ENCODE data around the gene NAV2. TPM values are rescaled to one million over a fixed set of nuclear protein-coding genes. Genes with fewer than 3 reads are reported as not detected.

NAV2 gene
- total and polyA plus RNA-seq, 2 experiments from 2014 or later: 26.0 to 45.0 TPM

DNA sequence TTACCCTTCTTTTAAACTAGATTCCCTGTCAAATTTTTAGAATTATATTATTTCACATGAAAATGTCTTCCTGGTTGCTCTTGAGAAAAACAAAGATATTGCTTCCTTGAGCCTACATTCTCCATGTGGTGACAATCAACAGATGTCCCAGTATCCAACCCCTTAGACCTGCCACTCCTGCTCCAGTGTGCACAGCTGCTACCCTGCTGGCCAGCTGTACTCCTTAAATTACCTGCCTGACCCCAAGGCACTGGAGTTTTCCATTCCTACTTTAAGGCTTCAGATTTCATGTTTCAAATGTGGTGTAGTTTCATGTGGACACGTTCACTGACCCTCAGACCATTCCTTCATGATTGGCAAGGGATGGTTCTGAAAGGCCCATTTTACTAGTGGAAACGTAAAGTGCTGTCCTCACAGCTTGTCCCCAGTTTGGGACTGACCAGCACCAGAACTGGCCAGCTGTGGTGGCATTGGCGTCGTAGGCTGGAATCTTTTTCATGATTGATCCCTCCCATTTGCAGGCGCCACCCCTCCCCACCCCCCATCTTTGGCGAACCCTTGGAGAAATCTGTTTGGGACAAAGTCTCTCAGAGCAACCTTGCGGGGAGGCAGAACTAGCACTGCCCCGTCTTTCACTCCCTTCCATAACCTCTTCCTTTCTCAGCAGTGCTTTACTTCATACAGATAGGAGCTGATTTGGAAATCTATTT, 324.1 kb downstream of the NAV2 start:
- Histone ChIP-seq H3K9me2 (ENCODE audit: insufficient read depth) (no peaks in the 10 kb centered on the region), H4K20me1 (replicated peaks; ENCODE audit: insufficient read depth) (no peaks in the 10 kb centered on the region), H3K36me3 (ENCODE audit: insufficient read depth) (0 out of 2 replicates have a peak, but pooled peaks cover 6% of the 10 kb centered on the region), H3K27ac (ENCODE audit: low read depth) (0 out of 2 replicates have a peak overlapping the region, but pooled peaks have one; percentile 10), H3K4me2 (no peak overlapping the region), H3K4me3 (no peak overlapping the region), H3K4me1 (ENCODE audit: insufficient read depth) (peaks cover 42% of the 10 kb centered on the region), H3K27me3 (ENCODE audit: insufficient read depth) (no peaks in the 10 kb centered on the region), H2AFZ (no peak overlapping the region), H3K79me2 (replicated peaks; ENCODE audit: insufficient read depth) (peaks cover 29% of the 10 kb centered on the region), H3F3A (replicated peaks; ENCODE audit: low read depth) (no peaks in the 10 kb centered on the region)
- ATAC-seq: no peak
- peaks cover 57% of the 10 kb centered on the region for H3K36me3 Mint-ChIP-seq (ENCODE audit: low read depth)
- H3K4me1 Mint-ChIP-seq: peaks cover 77% of the 10 kb centered on the region
- peak overlapping the region; percentile 25; the same call in 1 of the 2 replicates for H3K27ac Mint-ChIP-seq
- no peak for DNase-seq (ENCODE audit: low spot score)
- peaks cover 14% of the 10 kb centered on the region for H3K27me3 Mint-ChIP-seq (ENCODE audit: insufficient read depth, low read depth, poor library complexity)
- TF ChIP-seq CREB1 (CRISPR knock-in tag; IDR thresholded peaks at IDR 0.05; ENCODE audit: low read depth) (no peak), EZH2 (IDR thresholded peaks at IDR 0.05; ENCODE audit: low read depth, unreplicated experiment) (no peak), STAT1 (IDR thresholded peaks at IDR 0.05; ENCODE audit: unreplicated experiment) (no peak), NANOG (IDR thresholded peaks at IDR 0.05; ENCODE audit: borderline replicate concordance) (no peak)
- TF ChIP-seq, protein P1, sequence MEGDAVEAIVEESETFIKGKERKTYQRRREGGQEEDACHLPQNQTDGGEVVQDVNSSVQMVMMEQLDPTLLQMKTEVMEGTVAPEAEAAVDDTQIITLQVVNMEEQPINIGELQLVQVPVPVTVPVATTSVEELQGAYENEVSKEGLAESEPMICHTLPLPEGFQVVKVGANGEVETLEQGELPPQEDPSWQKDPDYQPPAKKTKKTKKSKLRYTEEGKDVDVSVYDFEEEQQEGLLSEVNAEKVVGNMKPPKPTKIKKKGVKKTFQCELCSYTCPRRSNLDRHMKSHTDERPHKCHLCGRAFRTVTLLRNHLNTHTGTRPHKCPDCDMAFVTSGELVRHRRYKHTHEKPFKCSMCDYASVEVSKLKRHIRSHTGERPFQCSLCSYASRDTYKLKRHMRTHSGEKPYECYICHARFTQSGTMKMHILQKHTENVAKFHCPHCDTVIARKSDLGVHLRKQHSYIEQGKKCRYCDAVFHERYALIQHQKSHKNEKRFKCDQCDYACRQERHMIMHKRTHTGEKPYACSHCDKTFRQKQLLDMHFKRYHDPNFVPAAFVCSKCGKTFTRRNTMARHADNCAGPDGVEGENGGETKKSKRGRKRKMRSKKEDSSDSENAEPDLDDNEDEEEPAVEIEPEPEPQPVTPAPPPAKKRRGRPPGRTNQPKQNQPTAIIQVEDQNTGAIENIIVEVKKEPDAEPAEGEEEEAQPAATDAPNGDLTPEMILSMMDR (conservative IDR thresholded peaks at IDR 0.05; ENCODE audit: low read depth in 2 of 2): no peak
- TF ChIP-seq, protein P2, sequence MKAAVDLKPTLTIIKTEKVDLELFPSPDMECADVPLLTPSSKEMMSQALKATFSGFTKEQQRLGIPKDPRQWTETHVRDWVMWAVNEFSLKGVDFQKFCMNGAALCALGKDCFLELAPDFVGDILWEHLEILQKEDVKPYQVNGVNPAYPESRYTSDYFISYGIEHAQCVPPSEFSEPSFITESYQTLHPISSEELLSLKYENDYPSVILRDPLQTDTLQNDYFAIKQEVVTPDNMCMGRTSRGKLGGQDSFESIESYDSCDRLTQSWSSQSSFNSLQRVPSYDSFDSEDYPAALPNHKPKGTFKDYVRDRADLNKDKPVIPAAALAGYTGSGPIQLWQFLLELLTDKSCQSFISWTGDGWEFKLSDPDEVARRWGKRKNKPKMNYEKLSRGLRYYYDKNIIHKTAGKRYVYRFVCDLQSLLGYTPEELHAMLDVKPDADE (IDR thresholded peaks at IDR 0.05): no peak
- no peak overlapping the region for H3K4me3 Mint-ChIP-seq
- H3K9me3 Mint-ChIP-seq: no peaks in the 10 kb centered on the region; the same call in 2 of the 3 replicates

DNA sequence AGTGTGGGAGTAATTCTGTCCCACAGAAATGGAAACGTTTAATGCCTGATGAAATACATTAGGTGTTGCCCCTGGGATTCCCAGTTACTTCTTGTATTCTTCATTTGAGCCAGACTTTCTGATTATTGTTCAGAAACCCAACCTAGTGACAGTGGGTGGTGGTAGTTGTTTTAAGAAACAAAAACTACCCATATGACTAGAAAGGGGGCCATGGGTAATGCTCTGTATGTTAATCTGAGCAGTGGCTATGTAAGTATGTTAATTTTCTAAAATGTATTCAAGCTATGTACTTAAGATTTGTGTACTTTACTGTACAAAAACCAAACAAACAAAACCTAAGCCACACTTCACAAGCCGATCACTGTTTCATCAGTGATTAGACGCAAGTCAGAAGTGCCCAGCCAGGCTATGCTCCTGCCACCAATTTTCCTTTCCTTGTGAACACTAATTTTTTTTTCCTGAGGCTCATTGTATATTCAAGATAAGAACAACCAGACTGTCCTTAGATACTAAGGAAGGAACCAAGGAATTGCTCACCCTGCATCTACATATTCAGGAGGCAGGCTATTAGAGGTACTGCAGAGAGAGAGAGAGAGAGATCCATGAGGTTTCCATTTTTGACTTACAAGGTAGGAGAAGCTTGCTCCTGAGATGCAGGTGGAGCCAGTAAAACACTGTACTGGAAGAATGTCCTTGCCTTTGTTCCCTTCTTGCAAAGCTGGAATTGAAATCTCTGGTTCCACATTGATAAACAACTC, 324.9 kb downstream of the NAV2 start:
- ATAC-seq (peak; percentile 29; the same call in 2 of the 3 replicates), DNase-seq (ENCODE audit: low spot score) (peak; percentile 37)
- Histone ChIP-seq H3K27me3 (ENCODE audit: insufficient read depth) (no peaks in the 10 kb centered on the region), H3F3A (replicated peaks; ENCODE audit: low read depth) (no peaks in the 10 kb centered on the region), H2AFZ (no peak overlapping the region), H3K36me3 (ENCODE audit: insufficient read depth) (0 out of 2 replicates have a peak, but pooled peaks cover 6% of the 10 kb centered on the region), H3K4me1 (ENCODE audit: insufficient read depth) (peaks cover 39% of the 10 kb centered on the region), H3K9me2 (ENCODE audit: insufficient read depth) (no peaks in the 10 kb centered on the region), H3K79me2 (replicated peaks; ENCODE audit: insufficient read depth) (peaks cover 23% of the 10 kb centered on the region), H3K4me2 (no peak overlapping the region), H3K4me3 (no peak overlapping the region), H4K20me1 (replicated peaks; ENCODE audit: insufficient read depth) (no peaks in the 10 kb centered on the region; the same call in 1 of the 2 replicates), H3K27ac (ENCODE audit: low read depth) (0 out of 2 replicates have a peak overlapping the region, but pooled peaks have one; percentile 7)
- Mint-ChIP-seq H3K4me1 (peaks cover 77% of the 10 kb centered on the region), H3K27me3 (ENCODE audit: insufficient read depth, low read depth, poor library complexity) (peaks cover 10% of the 10 kb centered on the region), H3K27ac (peak overlapping the region; percentile 22; the same call in 1 of the 2 replicates), H3K9me3 (no peaks in the 10 kb centered on the region; the same call in 2 of the 3 replicates), H3K4me3 (no peak overlapping the region), H3K36me3 (ENCODE audit: low read depth) (peaks cover 57% of the 10 kb centered on the region)
- TF ChIP-seq NANOG (IDR thresholded peaks at IDR 0.05; ENCODE audit: borderline replicate concordance) (no peak), ZNF331 (CRISPR knock-in tag; IDR thresholded peaks at IDR 0.05; ENCODE audit: low read depth) (no peak), CREB1 (CRISPR knock-in tag; IDR thresholded peaks at IDR 0.05; ENCODE audit: low read depth) (no peak), EZH2phosphoT487 (IDR thresholded peaks at IDR 0.05; ENCODE audit: unreplicated experiment) (no peak), JUNB (IDR thresholded peaks at IDR 0.05; ENCODE audit: unreplicated experiment) (no peak)
- TF ChIP-seq, protein P3, sequence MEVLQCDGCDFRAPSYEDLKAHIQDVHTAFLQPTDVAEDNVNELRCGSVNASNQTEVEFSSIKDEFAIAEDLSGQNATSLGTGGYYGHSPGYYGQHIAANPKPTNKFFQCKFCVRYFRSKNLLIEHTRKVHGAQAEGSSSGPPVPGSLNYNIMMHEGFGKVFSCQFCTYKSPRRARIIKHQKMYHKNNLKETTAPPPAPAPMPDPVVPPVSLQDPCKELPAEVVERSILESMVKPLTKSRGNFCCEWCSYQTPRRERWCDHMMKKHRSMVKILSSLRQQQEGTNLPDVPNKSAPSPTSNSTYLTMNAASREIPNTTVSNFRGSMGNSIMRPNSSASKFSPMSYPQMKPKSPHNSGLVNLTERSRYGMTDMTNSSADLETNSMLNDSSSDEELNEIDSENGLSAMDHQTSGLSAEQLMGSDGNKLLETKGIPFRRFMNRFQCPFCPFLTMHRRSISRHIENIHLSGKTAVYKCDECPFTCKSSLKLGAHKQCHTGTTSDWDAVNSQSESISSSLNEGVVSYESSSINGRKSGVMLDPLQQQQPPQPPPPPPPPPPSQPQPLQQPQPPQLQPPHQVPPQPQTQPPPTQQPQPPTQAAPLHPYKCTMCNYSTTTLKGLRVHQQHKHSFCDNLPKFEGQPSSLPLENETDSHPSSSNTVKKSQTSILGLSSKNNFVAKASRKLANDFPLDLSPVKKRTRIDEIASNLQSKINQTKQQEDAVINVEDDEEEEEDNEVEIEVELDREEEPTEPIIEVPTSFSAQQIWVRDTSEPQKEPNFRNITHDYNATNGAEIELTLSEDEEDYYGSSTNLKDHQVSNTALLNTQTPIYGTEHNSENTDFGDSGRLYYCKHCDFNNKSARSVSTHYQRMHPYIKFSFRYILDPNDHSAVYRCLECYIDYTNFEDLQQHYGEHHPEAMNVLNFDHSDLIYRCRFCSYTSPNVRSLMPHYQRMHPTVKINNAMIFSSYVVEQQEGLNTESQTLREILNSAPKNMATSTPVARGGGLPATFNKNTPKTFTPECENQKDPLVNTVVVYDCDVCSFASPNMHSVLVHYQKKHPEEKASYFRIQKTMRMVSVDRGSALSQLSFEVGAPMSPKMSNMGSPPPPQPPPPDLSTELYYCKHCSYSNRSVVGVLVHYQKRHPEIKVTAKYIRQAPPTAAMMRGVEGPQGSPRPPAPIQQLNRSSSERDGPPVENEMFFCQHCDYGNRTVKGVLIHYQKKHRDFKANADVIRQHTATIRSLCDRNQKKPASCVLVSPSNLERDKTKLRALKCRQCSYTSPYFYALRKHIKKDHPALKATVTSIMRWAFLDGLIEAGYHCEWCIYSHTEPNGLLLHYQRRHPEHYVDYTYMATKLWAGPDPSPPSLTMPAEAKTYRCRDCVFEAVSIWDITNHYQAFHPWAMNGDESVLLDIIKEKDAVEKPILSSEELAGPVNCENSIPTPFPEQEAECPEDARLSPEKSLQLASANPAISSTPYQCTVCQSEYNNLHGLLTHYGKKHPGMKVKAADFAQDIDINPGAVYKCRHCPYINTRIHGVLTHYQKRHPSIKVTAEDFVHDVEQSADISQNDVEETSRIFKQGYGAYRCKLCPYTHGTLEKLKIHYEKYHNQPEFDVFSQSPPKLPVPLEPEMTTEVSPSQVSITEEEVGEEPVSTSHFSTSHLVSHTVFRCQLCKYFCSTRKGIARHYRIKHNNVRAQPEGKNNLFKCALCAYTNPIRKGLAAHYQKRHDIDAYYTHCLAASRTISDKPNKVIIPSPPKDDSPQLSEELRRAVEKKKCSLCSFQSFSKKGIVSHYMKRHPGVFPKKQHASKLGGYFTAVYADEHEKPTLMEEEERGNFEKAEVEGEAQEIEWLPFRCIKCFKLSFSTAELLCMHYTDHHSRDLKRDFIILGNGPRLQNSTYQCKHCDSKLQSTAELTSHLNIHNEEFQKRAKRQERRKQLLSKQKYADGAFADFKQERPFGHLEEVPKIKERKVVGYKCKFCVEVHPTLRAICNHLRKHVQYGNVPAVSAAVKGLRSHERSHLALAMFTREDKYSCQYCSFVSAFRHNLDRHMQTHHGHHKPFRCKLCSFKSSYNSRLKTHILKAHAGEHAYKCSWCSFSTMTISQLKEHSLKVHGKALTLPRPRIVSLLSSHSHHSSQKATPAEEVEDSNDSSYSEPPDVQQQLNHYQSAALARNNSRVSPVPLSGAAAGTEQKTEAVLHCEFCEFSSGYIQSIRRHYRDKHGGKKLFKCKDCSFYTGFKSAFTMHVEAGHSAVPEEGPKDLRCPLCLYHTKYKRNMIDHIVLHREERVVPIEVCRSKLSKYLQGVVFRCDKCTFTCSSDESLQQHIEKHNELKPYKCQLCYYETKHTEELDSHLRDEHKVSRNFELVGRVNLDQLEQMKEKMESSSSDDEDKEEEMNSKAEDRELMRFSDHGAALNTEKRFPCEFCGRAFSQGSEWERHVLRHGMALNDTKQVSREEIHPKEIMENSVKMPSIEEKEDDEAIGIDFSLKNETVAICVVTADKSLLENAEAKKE (CRISPR knock-in tag; IDR thresholded peaks at IDR 0.05): no peak

All from GM23338 (cell line).